Calu3 (cell line): ENCODE results near the gene MXRA8. TPM values are rescaled to one million over a fixed set of nuclear protein-coding genes. Genes with fewer than 3 reads are reported as not detected.
"Not testable (repeated sequence)": the region's sequence is repeated elsewhere in the genome, so short reads cannot be mapped to it uniquely, and the experiment has no call there.

Experiments used
- BruUV-seq: library from RNA; stranded (reverse); fragments of 400-500 nt; replicated peaks from 2 replicates; lab custom pipeline; 2021; lab: Mats Ljungman, UMichigan
- CTCF ChIA-PET: fragments of 300-600 bp; sonication (Branson Sonifier 250); formaldehyde crosslinking; loops from one replicate; lab custom pipeline; 2022; ENCODE audit warnings: antibody characterized with exemption; lab: Charles Lee
- DNase-seq: peaks from one replicate; pipeline ENCODE4 v3.0.0; 2022
- H3K27ac Mint-ChIP-seq: one replicate; pipeline ENCODE4 v1.8.0; 2022; ENCODE audit warnings: mixed read lengths; ENCODE audit not compliant: unreplicated experiment
- H3K27me3 Mint-ChIP-seq: one replicate; pipeline ENCODE4 v1.8.0; 2022; ENCODE audit warnings: mixed read lengths; ENCODE audit not compliant: unreplicated experiment
- H3K36me3 Mint-ChIP-seq: one replicate; pipeline ENCODE4 v1.8.0; 2022; ENCODE audit warnings: mild to moderate bottlenecking, moderate library complexity, mixed read lengths; ENCODE audit not compliant: insufficient read depth, unreplicated experiment
- H3K4me1 Mint-ChIP-seq: one replicate; pipeline ENCODE4 v1.8.0; 2022; ENCODE audit warnings: mild to moderate bottlenecking, low read depth, mixed read lengths; ENCODE audit not compliant: unreplicated experiment
- H3K4me3 Mint-ChIP-seq: one replicate; pipeline ENCODE4 v1.8.0; 2022; ENCODE audit warnings: mild to moderate bottlenecking, low read depth, moderate library complexity, mixed read lengths; ENCODE audit not compliant: unreplicated experiment
- H3K9me3 Mint-ChIP-seq: one replicate; pipeline ENCODE4 v1.8.0; 2022; ENCODE audit warnings: low read depth, mixed read lengths; ENCODE audit not compliant: unreplicated experiment
- intact Hi-C: fragments of 100-400 bp; cut with micrococcal nuclease; formaldehyde crosslinking; loops from one replicate; pipeline ENCODE4 v1.10.0; 2022; ENCODE audit not compliant: unreplicated experiment
- total RNA-seq: library from RNA; stranded (reverse); gene quantifications from 2 replicates; pipeline ENCODE4 v1.2.3, GENCODE V29; 2022
- TF ChIP-seq, protein P1 (sequence below): fragments of 200-600 bp; IDR thresholded peaks from one replicate; pipeline ENCODE4 v1.8.0; 2022; ENCODE audit warnings: antibody characterized with exemption; ENCODE audit not compliant: unreplicated experiment

MXRA8 gene
- total RNA-seq, 1 experiment from 2014 or later = not detected

DNA sequence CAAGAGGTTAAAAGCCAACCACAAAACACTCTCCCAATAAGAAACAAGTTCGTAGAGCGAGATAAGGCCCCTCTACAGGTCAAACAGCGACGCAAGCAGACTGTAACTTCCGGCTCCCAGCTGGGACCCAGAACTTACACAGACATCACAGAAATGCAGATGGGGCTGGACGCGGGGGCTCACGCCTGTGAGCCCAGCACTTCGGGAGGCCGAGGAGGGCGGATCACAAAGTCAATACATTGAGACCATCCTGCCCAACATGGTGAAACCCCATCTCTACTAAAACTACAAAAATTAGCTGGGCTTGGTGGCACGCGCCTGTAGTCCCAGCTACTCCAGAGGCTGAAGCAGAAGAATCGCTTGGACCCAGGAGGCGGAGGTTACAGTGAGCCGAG lies 29.7 kb upstream of the MXRA8 start:
- TF ChIP-seq, protein P1, sequence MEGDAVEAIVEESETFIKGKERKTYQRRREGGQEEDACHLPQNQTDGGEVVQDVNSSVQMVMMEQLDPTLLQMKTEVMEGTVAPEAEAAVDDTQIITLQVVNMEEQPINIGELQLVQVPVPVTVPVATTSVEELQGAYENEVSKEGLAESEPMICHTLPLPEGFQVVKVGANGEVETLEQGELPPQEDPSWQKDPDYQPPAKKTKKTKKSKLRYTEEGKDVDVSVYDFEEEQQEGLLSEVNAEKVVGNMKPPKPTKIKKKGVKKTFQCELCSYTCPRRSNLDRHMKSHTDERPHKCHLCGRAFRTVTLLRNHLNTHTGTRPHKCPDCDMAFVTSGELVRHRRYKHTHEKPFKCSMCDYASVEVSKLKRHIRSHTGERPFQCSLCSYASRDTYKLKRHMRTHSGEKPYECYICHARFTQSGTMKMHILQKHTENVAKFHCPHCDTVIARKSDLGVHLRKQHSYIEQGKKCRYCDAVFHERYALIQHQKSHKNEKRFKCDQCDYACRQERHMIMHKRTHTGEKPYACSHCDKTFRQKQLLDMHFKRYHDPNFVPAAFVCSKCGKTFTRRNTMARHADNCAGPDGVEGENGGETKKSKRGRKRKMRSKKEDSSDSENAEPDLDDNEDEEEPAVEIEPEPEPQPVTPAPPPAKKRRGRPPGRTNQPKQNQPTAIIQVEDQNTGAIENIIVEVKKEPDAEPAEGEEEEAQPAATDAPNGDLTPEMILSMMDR = no peak
- H3K27ac Mint-ChIP-seq = no peak overlapping the region
- no peak overlapping the region for H3K4me3 Mint-ChIP-seq
- BruUV-seq = no TSS peak
- CTCF ChIA-PET = no interaction called here
- H3K27me3 Mint-ChIP-seq = no peaks in the 10 kb centered on the region
- no peaks in the 10 kb centered on the region for H3K4me1 Mint-ChIP-seq
- H3K9me3 Mint-ChIP-seq = no peaks in the 10 kb centered on the region
- no peak for DNase-seq
- intact Hi-C loops = no loop called here
- H3K36me3 Mint-ChIP-seq = peaks cover 62% of the 10 kb centered on the region

DNA sequence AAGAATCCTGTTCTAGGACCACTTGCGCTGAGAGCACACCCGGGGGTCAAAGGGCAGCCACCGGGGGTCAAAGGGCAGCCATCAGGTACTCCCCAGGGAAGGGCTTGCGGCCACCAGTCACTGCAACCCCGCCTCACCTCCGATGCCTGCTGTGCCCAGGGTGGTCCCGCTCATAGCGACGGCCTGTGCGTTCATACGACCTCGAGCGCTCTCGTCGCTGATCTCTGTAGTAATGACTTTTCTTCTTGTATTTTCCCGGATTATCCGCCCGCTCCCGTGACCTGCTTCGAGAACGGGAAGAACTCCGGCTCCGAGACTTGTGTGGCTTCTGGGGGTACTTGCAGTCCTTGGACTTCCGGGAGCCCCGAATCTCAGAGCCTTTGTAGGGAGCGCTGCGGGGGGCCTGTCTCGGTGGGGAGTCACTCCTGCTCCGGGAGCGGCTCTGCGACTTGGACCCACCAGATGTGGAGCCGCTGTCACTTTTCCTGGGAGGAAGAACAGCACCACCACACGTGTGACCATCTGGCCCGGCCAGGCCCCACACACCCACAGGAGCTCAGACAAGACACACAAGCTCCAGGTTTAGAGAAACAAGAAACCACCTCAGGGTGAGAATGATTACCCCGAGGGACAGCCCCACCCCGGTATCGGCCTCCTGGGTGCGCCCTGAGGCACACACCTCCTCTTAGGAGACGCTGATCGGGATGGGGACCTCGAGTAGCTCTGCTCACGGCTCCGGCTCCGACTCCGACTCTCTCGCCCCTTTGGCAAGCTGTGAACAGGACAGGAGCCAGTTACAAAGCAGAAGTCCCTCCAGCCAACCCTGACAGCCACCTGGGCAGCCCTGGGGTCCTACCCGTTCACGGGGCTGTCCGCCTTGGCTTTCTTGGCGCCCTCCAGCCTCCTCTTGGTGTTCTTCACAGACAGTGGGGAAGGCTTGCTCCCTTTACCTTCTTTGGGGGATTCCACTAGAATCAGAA lies 29.0 kb upstream of the MXRA8 start:
- Mint-ChIP-seq H3K4me3 (no peak overlapping the region), H3K4me1 (no peaks in the 10 kb centered on the region), H3K9me3 (no peaks in the 10 kb centered on the region), H3K27me3 (no peaks in the 10 kb centered on the region), H3K27ac (no peak overlapping the region), H3K36me3 (peaks cover 62% of the 10 kb centered on the region)
- no TSS peak for BruUV-seq
- DNase-seq = no peak
- CTCF ChIA-PET = no interaction called here
- intact Hi-C loops = no loop called here
- TF ChIP-seq, protein P1 = no peak

- no peaks in the 10 kb centered on the region for H3K9me3 Mint-ChIP-seq
- H3K36me3 Mint-ChIP-seq = peaks cover 53% of the 10 kb centered on the region
- CTCF ChIA-PET = no interaction called here
- intact Hi-C loops = no loop called here
- H3K4me1 Mint-ChIP-seq = no peaks in the 10 kb centered on the region
- no peak overlapping the region for H3K27ac Mint-ChIP-seq
- H3K4me3 Mint-ChIP-seq = no peak overlapping the region
- no peak for DNase-seq
- TF ChIP-seq, protein P1 = no peak
- H3K27me3 Mint-ChIP-seq = no peaks in the 10 kb centered on the region
- BruUV-seq = no TSS peak
These were observed 27.6 kb upstream of the MXRA8 start for GRCh38 chr1:1385931-1386330.

DNA sequence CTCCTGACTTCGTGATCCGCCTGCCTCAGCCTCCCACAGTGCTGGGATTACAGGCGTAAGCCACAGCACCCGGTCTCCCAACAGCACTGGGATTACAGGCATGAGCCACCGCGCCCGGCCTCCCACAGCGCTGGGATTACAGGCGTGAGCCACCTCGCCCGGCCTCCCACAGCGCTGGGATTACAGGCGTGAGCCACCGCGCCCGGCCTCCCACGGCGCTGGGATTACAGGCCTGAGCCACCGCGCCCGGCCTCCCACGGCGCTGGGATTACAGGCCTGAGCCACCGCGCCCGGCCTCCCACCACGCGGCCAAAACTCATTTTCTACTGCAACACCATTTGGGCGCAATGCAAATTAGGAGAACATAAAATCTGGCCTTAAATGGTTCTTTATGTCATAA lies 27.0 kb upstream of the MXRA8 start:
- H3K27me3 Mint-ChIP-seq, H3K4me3 Mint-ChIP-seq, intact Hi-C loops, H3K4me1 Mint-ChIP-seq, H3K9me3 Mint-ChIP-seq, DNase-seq, CTCF ChIA-PET, H3K27ac Mint-ChIP-seq, BruUV-seq: not testable (repeated sequence)
- H3K36me3 Mint-ChIP-seq = peaks cover 47% of the 10 kb centered on the region

- Mint-ChIP-seq H3K27ac (no peak overlapping the region), H3K36me3 (peaks cover 13% of the 10 kb centered on the region), H3K27me3 (no peaks in the 10 kb centered on the region), H3K4me3 (no peak overlapping the region), H3K9me3 (no peaks in the 10 kb centered on the region), H3K4me1 (no peaks in the 10 kb centered on the region)
- DNase-seq = no peak
- TF ChIP-seq, protein P1 = no peak
- CTCF ChIA-PET = no interaction called here
- BruUV-seq = no TSS peak
- intact Hi-C loops = no loop called here
These were observed 22.9 kb upstream of the MXRA8 start for GRCh38 chr1:1381294-1381693.
